Activated naive CD4-positive, alpha-beta T cell treated with anti-CD3 and anti-CD28 coated beads for 36 hours (primary cell): ENCODE data around the gene ETFA. TPM values are rescaled to one million over a fixed set of nuclear protein-coding genes. Genes with fewer than 3 reads are reported as not detected.
A peak's percentile ranks its signal among the peaks of the same experiment; 100 is the strongest.
"Not testable (repeated sequence)": the region's sequence is repeated elsewhere in the genome, so short reads cannot be mapped to it uniquely, and the experiment has no call there.

Experiments
- CTCF ChIA-PET: fragments of 350-600 bp; sonication (Branson Sonifier 250); formaldehyde crosslinking; loops from one replicate; lab custom pipeline; 2021; ENCODE audit warnings: antibody characterized with exemption; lab: Charles Lee
- DNase-seq: peaks from one replicate; pipeline ENCODE4 v3.0.0-alpha.2; 2020
- H3K27ac Mint-ChIP-seq: one replicate; pipeline ENCODE4 v1.8.0; 2021; ENCODE audit warnings: mild to moderate bottlenecking, mixed read lengths
- H3K27me3 Mint-ChIP-seq: one replicate; pipeline ENCODE4 v1.8.0; 2021; ENCODE audit warnings: low read depth, mixed read lengths
- H3K36me3 Mint-ChIP-seq: one replicate; pipeline ENCODE4 v1.8.0; 2021; ENCODE audit warnings: low read depth, mixed read lengths
- H3K4me1 Mint-ChIP-seq: one replicate; pipeline ENCODE4 v1.8.0; 2021; ENCODE audit warnings: low read depth, mixed read lengths
- H3K4me3 Mint-ChIP-seq: one replicate; pipeline ENCODE4 v1.8.0; 2021; ENCODE audit warnings: mild to moderate bottlenecking, moderate library complexity, mixed read lengths
- H3K9me3 Mint-ChIP-seq: one replicate; pipeline ENCODE4 v1.8.0; 2021; ENCODE audit warnings: mixed read lengths
- intact Hi-C: fragments of 100-400 bp; cut with micrococcal nuclease; formaldehyde crosslinking; loops from one replicate; pipeline ENCODE4 v1.15.1; 2023
- total RNA-seq, 2 experiments: library from RNA; stranded (reverse); gene quantifications; one replicate each; pipeline ENCODE4 v1.2.3, GENCODE V29; 2021

Gene ETFA
- total RNA-seq, 2 experiments from 2014 or later, result 158 to 166 TPM

- intact Hi-C loops, H3K27ac Mint-ChIP-seq, H3K4me3 Mint-ChIP-seq: not testable (repeated sequence)
Measured at GRCh38 chr15:76313175-76313567, 1.9 kb upstream of the ETFA start.

DNA sequence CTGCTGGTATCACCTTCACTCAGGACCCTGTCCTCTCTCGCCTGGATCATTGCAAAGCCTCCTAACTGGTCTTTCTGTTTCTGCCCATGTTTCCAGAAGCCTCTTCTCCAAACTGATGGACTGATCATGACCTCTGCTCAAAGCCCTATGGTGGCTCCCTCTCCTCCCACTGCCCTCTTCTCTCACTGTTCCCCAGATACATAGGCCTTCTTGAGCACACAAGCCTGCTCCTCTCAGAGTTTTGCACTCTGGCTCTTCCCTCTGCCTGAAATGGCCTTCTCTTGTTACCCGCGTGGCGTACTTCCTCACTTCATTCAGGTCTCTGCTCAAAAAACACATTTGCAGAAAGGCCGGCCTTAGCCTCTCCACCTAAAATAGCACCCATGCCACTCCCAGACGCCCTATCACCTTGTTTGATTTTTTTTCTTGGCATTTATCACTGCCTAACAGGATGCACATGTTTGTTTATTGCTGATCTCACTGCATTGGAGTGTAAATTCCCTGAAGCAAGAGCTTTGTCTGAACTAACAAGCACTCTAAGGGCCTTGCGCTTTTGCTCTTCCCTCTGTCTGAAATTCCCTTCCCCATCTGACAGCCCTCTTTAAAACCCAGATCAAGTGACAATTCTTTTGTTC, 1.4 kb upstream of the ETFA start:
- peak overlapping the region; percentile 87 for H3K4me3 Mint-ChIP-seq
- H3K4me1 Mint-ChIP-seq, result peaks cover 26% of the 10 kb centered on the region
- H3K27ac Mint-ChIP-seq, result no peak overlapping the region
- peaks cover 1% of the 10 kb centered on the region for H3K36me3 Mint-ChIP-seq
- H3K27me3 Mint-ChIP-seq, result no peaks in the 10 kb centered on the region
- CTCF ChIA-PET, result no interaction called here
- H3K9me3 Mint-ChIP-seq, result no peaks in the 10 kb centered on the region
- no peak for DNase-seq
- intact Hi-C loops, result no loop called here

More at GRCh38 chr15:76313175-76313567, 1.9 kb upstream of the ETFA start:
- not testable (repeated sequence) for H3K9me3 Mint-ChIP-seq, DNase-seq, H3K27me3 Mint-ChIP-seq, H3K36me3 Mint-ChIP-seq
- CTCF ChIA-PET, result interaction anchor here (0.6 kb wide), 1 partner anchor 69 kb away, joined by 3 read pairs; no protein-coding TSS in a partner anchor
- H3K4me1 Mint-ChIP-seq, result peaks cover 24% of the 10 kb centered on the region

DNA sequence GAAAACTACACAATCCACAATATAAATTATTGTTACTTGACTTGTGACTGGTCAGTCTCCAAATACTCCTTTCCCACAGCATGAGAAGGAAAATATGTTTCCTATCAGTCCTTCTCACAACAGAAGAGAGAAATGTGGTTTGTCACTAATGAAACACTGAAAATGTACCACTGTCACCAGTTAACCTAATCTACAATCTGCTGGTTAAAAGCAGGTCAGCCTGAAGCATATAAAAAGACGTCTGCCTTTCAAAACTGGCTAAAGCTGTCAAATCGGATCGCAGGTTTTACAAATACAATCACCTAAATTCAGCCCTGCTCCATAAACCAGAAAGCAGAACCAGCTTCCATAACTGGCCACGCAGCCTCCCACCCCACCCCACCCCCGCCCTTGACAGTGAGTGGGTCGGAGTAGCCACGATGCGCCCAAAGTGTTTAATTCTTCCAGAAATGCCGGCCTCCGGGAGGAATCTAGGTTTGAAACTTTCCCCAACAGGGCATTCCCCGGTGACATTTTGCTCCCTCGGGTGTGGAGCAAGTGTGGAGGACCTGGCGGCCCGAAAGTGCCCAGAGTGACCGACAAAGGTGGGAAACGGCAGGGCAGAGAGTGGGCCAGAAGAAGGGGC, 682 bp downstream of the ETFA start:
- intact Hi-C loops, result loop anchor here (1.0 to 2.0 kb wide), 2 partner anchors 17 to 26 kb away; partner anchors contain the start of gene ISL2
- H3K27ac Mint-ChIP-seq, result peak overlapping the region; percentile 77
- peak; percentile 16 for DNase-seq
- H3K4me3 Mint-ChIP-seq, result peak overlapping the region; percentile 87
- no peaks in the 10 kb centered on the region for H3K27me3 Mint-ChIP-seq
- peaks cover 34% of the 10 kb centered on the region for H3K4me1 Mint-ChIP-seq
- peaks cover 3% of the 10 kb centered on the region for H3K36me3 Mint-ChIP-seq
- CTCF ChIA-PET, result no interaction called here
- no peaks in the 10 kb centered on the region for H3K9me3 Mint-ChIP-seq

GRCh38 chr15:76309601-76310330, 1.5 kb downstream of the ETFA start:
- Mint-ChIP-seq H3K4me3 (peak overlapping the region; percentile 87), H3K36me3 (peaks cover 4% of the 10 kb centered on the region), H3K27me3 (no peaks in the 10 kb centered on the region), H3K27ac (no peak overlapping the region), H3K9me3 (no peaks in the 10 kb centered on the region), H3K4me1 (peaks cover 37% of the 10 kb centered on the region)
- CTCF ChIA-PET, result no interaction called here
- intact Hi-C loops, result loop anchor here (2.0 kb wide), 1 partner anchor 27 kb away; the partner anchor contains the start of gene ISL2
- no peak for DNase-seq

- no peak overlapping the region for H3K27ac Mint-ChIP-seq
- no peak for DNase-seq
- no peaks in the 10 kb centered on the region for H3K9me3 Mint-ChIP-seq
- H3K36me3 Mint-ChIP-seq, result peaks cover 4% of the 10 kb centered on the region
- H3K4me1 Mint-ChIP-seq, result peaks cover 31% of the 10 kb centered on the region
- no peaks in the 10 kb centered on the region for H3K27me3 Mint-ChIP-seq
- intact Hi-C loops, result no loop called here
- H3K4me3 Mint-ChIP-seq, result no peak overlapping the region
- CTCF ChIA-PET, result no interaction called here
Measured at GRCh38 chr15:76303909-76304308, 7.4 kb downstream of the ETFA start.

- H3K27me3 Mint-ChIP-seq, result no peaks in the 10 kb centered on the region
- peaks cover 2% of the 10 kb centered on the region for H3K36me3 Mint-ChIP-seq
- H3K4me1 Mint-ChIP-seq, result peaks cover 15% of the 10 kb centered on the region
- H3K9me3 Mint-ChIP-seq, result no peaks in the 10 kb centered on the region
- intact Hi-C loops, result no loop called here
- H3K4me3 Mint-ChIP-seq, result no peak overlapping the region
- CTCF ChIA-PET, result no interaction called here
- H3K27ac Mint-ChIP-seq, result no peak overlapping the region
- no peak for DNase-seq
Measured at GRCh38 chr15:76299786-76300185, 11.5 kb downstream of the ETFA start.

DNA sequence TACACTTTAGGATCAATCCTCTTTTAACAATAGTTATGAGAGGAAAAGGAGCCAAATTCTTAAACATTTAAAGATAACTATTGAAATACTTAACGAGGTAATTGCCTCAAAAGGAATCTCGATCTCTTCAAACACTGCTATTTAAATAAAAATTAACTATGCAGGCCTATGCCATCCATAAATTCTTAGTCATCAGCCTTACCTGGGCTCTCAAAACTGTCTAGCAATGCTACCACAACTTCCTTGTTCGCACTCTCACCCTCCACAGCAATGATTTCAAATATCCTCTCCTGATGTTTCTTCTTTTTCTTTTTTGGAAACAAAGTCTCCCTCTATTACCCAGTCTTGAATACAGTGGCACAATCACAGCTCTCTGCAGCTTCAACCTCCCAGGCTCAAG, 12.3 kb downstream of the ETFA start:
- CTCF ChIA-PET, result no interaction called here
- H3K4me3 Mint-ChIP-seq, result no peak overlapping the region
- DNase-seq, result no peak
- H3K27me3 Mint-ChIP-seq, result no peaks in the 10 kb centered on the region
- intact Hi-C loops, result no loop called here
- H3K36me3 Mint-ChIP-seq, result peaks cover 2% of the 10 kb centered on the region
- no peaks in the 10 kb centered on the region for H3K9me3 Mint-ChIP-seq
- peaks cover 18% of the 10 kb centered on the region for H3K4me1 Mint-ChIP-seq
- H3K27ac Mint-ChIP-seq, result no peak overlapping the region

- H3K36me3 Mint-ChIP-seq, DNase-seq, H3K27ac Mint-ChIP-seq, H3K4me3 Mint-ChIP-seq, H3K9me3 Mint-ChIP-seq, H3K27me3 Mint-ChIP-seq, intact Hi-C loops: not testable (repeated sequence)
- H3K4me1 Mint-ChIP-seq, result peaks cover 22% of the 10 kb centered on the region
- CTCF ChIA-PET, result interaction anchor here (0.6 kb wide), 1 partner anchor 249 kb away, joined by 3 read pairs; no protein-coding TSS in a partner anchor
Measured at GRCh38 chr15:76297951-76298350, 13.3 kb downstream of the ETFA start.

DNA sequence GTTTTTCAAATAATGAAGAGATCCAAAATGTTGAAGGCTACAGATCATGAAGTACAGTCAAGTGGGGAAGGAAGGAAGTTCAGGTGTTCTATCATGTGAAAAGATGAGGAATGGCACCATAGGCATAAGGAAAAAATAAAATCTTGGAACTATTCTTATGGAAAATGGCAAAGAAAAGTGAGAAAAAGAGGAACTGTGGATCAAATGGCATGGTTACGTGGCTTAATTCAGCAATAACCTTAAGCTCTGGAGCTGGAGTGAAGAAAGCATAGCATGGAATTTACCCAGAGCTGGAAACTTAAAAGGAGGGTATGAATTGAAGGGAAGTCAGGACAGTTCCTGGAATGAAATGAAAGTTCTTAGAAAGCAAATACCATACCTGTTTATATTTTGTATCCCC, 14.4 kb downstream of the ETFA start:
- Mint-ChIP-seq H3K4me3 (no peak overlapping the region), H3K9me3 (no peaks in the 10 kb centered on the region), H3K36me3 (peaks cover 10% of the 10 kb centered on the region), H3K27me3 (no peaks in the 10 kb centered on the region), H3K4me1 (peaks cover 28% of the 10 kb centered on the region), H3K27ac (no peak overlapping the region)
- intact Hi-C loops, result no loop called here
- CTCF ChIA-PET, result no interaction called here
- DNase-seq, result no peak

GRCh38 chr15:76294463-76294862, 16.8 kb downstream of the ETFA start:
- Mint-ChIP-seq H3K36me3 (peaks cover 19% of the 10 kb centered on the region), H3K4me1 (peaks cover 26% of the 10 kb centered on the region)
- intact Hi-C loops, result loop anchor here (5.0 kb wide), 1 partner anchor 48 kb away; no protein-coding TSS in a partner anchor
- H3K4me3 Mint-ChIP-seq, H3K9me3 Mint-ChIP-seq, CTCF ChIA-PET, H3K27ac Mint-ChIP-seq, H3K27me3 Mint-ChIP-seq, DNase-seq: not testable (repeated sequence)

DNA sequence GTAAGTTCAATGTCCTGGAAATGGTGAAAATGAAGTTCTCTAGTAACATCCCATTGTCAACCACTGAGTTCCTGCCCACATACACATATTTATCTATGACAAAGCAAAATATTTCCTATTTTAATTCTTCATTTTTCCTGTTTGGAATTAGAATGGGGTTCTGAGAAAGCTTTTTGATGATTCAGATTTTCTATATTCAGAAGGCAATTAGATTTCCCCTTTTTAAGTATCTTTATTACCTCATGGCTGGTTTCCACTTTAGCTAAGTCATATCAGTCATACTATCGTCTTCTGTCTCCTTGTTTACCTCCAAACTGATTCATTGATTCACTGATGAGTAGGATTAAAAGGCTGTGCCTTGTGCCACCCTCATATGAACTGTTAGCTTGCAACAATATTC, 17.9 kb downstream of the ETFA start:
- H3K27me3 Mint-ChIP-seq, result no peaks in the 10 kb centered on the region
- intact Hi-C loops, result loop anchor here (1.0 to 5.0 kb wide), 3 partner anchors 18 to 283 kb away; partner anchors contain the start of gene ETFA
- CTCF ChIA-PET, result interaction anchor here (0.7 kb wide), 1 partner anchor 925 kb away, joined by 3 read pairs; no protein-coding TSS in a partner anchor
- no peaks in the 10 kb centered on the region for H3K9me3 Mint-ChIP-seq
- H3K36me3 Mint-ChIP-seq, result peaks cover 19% of the 10 kb centered on the region
- DNase-seq, result peak; percentile 16
- H3K4me1 Mint-ChIP-seq, result peaks cover 26% of the 10 kb centered on the region
- no peak overlapping the region for H3K4me3 Mint-ChIP-seq
- no peak overlapping the region for H3K27ac Mint-ChIP-seq

DNA sequence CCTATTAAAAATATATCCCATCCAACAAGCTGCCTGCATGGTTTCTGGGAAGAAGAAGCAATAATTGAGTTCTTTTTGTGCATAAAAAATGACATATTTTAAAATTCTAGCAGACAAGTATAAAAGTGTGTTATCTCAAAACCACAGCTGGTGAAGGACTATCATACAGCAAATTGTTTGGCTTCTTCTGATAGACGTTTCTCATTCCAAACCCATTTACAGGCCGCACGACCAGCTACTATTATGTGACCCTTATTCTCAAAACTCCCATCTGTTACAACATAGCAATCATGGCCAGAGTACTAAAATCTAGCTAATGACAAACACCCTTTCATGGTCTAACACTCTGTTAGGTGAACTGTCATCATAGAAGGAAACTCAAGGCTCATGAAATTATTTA, 21.7 kb downstream of the ETFA start:
- CTCF ChIA-PET, result interaction anchor here (0.6 to 1.0 kb wide), 2 partner anchors 358 to 833 kb away, joined by 3 to 4 read pairs; no protein-coding TSS in a partner anchor
- H3K4me3 Mint-ChIP-seq, result no peak overlapping the region
- intact Hi-C loops, result no loop called here
- H3K36me3 Mint-ChIP-seq, result peaks cover 21% of the 10 kb centered on the region
- peaks cover 34% of the 10 kb centered on the region for H3K4me1 Mint-ChIP-seq
- no peaks in the 10 kb centered on the region for H3K9me3 Mint-ChIP-seq
- DNase-seq, result no peak
- no peaks in the 10 kb centered on the region for H3K27me3 Mint-ChIP-seq
- H3K27ac Mint-ChIP-seq, result no peak overlapping the region
